PFSK-1 (cell line): ENCODE data around the gene GPRIN1.

ENCODE experiments used
- FOXP2 ChIP-seq: optimal IDR thresholded peaks from 2 replicates; pipeline ENCODE3; 2011; ENCODE audit warnings: borderline replicate concordance, control low read depth, inconsistent platforms; ENCODE audit not compliant: insufficient read depth; ENCODE audit errors: extremely low read length, extremely low read depth
- POLR2AphosphoS5 ChIP-seq: IDR thresholded peaks from 2 replicates; pipeline ENCODE4 v1.6.1; 2012; ENCODE audit warnings: low read depth, mild to moderate bottlenecking, control low read depth, low read length, moderate library complexity
- SIN3A ChIP-seq: IDR thresholded peaks from 2 replicates; pipeline ENCODE4 v1.6.1; 2012; ENCODE audit warnings: mild to moderate bottlenecking, low read length, moderate library complexity, borderline replicate concordance; ENCODE audit not compliant: insufficient read depth
- TAF1 ChIP-seq: IDR thresholded peaks from 2 replicates; pipeline ENCODE4 v1.6.1; 2012; ENCODE audit warnings: low read length, control low read depth, borderline replicate concordance; ENCODE audit not compliant: insufficient read depth
- TF ChIP-seq, protein P1 (sequence below), 2 experiments: IDR thresholded peaks; 2 replicates each; pipeline versions ENCODE4 v1.6.1 to v1.8.0; 2011 to 2012; ENCODE audit warnings: low read depth in 2 of 2, low read length in 2 of 2, control low read depth in 1 of 2, inconsistent platforms in 1 of 2, mild to moderate bottlenecking in 1 of 2, moderate library complexity in 1 of 2; ENCODE audit not compliant: insufficient read depth in 1 of 2

DNA sequence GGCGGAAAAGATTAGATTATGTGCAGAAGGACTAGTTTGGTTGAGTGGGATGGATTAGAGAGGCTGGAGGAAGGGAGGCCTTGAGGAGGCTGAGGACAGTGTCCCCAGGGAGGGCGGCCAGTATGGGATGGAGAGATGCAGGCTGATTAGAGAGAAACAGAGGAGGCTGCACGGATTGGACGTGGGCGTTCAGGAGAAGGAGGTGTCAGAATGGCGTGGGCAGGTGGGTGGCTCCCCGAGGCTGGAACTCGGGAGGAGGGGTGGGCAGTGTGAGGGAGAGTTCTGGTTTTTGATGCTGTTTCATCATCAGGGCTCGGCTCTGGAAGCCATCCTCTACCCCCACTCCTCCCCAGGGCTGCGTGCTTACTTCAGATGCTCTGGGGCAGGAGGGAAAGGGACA is 47.8 kb downstream of the GPRIN1 start:
- TF ChIP-seq POLR2AphosphoS5 (no peak), TAF1 (no peak), FOXP2 (no peak), SIN3A (no peak)
- TF ChIP-seq, protein P1, sequence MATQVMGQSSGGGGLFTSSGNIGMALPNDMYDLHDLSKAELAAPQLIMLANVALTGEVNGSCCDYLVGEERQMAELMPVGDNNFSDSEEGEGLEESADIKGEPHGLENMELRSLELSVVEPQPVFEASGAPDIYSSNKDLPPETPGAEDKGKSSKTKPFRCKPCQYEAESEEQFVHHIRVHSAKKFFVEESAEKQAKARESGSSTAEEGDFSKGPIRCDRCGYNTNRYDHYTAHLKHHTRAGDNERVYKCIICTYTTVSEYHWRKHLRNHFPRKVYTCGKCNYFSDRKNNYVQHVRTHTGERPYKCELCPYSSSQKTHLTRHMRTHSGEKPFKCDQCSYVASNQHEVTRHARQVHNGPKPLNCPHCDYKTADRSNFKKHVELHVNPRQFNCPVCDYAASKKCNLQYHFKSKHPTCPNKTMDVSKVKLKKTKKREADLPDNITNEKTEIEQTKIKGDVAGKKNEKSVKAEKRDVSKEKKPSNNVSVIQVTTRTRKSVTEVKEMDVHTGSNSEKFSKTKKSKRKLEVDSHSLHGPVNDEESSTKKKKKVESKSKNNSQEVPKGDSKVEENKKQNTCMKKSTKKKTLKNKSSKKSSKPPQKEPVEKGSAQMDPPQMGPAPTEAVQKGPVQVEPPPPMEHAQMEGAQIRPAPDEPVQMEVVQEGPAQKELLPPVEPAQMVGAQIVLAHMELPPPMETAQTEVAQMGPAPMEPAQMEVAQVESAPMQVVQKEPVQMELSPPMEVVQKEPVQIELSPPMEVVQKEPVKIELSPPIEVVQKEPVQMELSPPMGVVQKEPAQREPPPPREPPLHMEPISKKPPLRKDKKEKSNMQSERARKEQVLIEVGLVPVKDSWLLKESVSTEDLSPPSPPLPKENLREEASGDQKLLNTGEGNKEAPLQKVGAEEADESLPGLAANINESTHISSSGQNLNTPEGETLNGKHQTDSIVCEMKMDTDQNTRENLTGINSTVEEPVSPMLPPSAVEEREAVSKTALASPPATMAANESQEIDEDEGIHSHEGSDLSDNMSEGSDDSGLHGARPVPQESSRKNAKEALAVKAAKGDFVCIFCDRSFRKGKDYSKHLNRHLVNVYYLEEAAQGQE (IDR thresholded peaks at IDR 0.05; ENCODE audit: insufficient read depth in 1 of 2, low read depth in 2 of 2, low read length in 2 of 2): no peak
